AG04449 (cell line): ENCODE measurements around the gene KRTAP4-12.
"Not testable (repeated sequence)": the region's sequence is repeated elsewhere in the genome, so short reads cannot be mapped to it uniquely, and the experiment has no call there.

Experiments used
- CTCF ChIA-PET: fragments of 350-600 bp; formaldehyde crosslinking; extraction: SDS; loops from one replicate; lab custom pipeline; 2021; ENCODE audit warnings: antibody characterized with exemption; lab: Yijun Ruan, JAX
- POLR2A ChIA-PET: fragments of 400-600, 350-600 bp; formaldehyde crosslinking; extraction: SDS; loops from one replicate; lab custom pipeline; 2020; ENCODE audit warnings: antibody characterized with exemption, inconsistent platforms; lab: Yijun Ruan, JAX
- DNase-seq: peaks from one replicate; pipeline ENCODE4 v3.0.0-alpha.2; 2010; ENCODE audit warnings: low read depth, low spot score
- H3K4me3 ChIP-seq: 2 replicates; pipeline ENCODE4 v1.5.1; 2011; ENCODE audit warnings: low read depth, mild to moderate bottlenecking, control low read depth, low read length
- CTCF ChIP-seq: IDR thresholded peaks from one replicate; pipeline ENCODE4 v1.5.1; 2011; ENCODE audit warnings: mild to moderate bottlenecking, moderate library complexity, low read length, control low read depth, inconsistent platforms; ENCODE audit not compliant: insufficient read depth; ENCODE audit errors: missing control alignments

The KRTAP4-12 gene

GRCh38 chr17:41131979-41132378, 8.0 kb upstream of the KRTAP4-12 start:
- no peak for DNase-seq
- ChIA-PET POLR2A (interaction anchor here (0.6 kb wide), 1 partner anchor 10 kb away, joined by 3 read pairs; no protein-coding TSS in a partner anchor), CTCF (no interaction called here)
- H3K4me3 ChIP-seq, result no peak overlapping the region
- TF ChIP-seq CTCF, result no peak

GRCh38 chr17:41127371-41127770, 3.4 kb upstream of the KRTAP4-12 start:
- TF ChIP-seq CTCF, result no peak
- no peak overlapping the region for H3K4me3 ChIP-seq
- CTCF ChIA-PET, result no interaction called here
- DNase-seq, result no peak
- POLR2A ChIA-PET, result no interaction called here

- TF ChIP-seq CTCF, result no peak
- ChIA-PET POLR2A (no interaction called here), CTCF (no interaction called here)
- no peak overlapping the region for H3K4me3 ChIP-seq
- DNase-seq, result no peak
Observed at GRCh38 chr17:41126412-41126811, 2.4 kb upstream of the KRTAP4-12 start.

GRCh38 chr17:41125064-41125463, 1.1 kb upstream of the KRTAP4-12 start:
- H3K4me3 ChIP-seq, result no peak overlapping the region
- TF ChIP-seq CTCF, result no peak
- DNase-seq, result no peak
- ChIA-PET POLR2A (no interaction called here), CTCF (interaction anchor here (1.0 to 1.3 kb wide), 2 partner anchors 16 to 424 kb away, joined by 3 to 5 read pairs; no protein-coding TSS in a partner anchor)

- H3K4me3 ChIP-seq, POLR2A ChIA-PET, DNase-seq: not testable (repeated sequence)
- CTCF ChIA-PET, result interaction anchor here (1.3 kb wide), 1 partner anchor 426 kb away, joined by 5 read pairs; no protein-coding TSS in a partner anchor
Observed at GRCh38 chr17:41123292-41123990, 541 bp downstream of the KRTAP4-12 start.

GRCh38 chr17:41121742-41122141, 2.2 kb downstream of the KRTAP4-12 start:
- no peak for DNase-seq
- CTCF ChIA-PET, result no interaction called here
- TF ChIP-seq CTCF, result no peak
- no peak overlapping the region for H3K4me3 ChIP-seq
- POLR2A ChIA-PET, result no interaction called here

GRCh38 chr17:41119696-41120690, 4.0 kb downstream of the KRTAP4-12 start:
- POLR2A ChIA-PET, result interaction anchor here (0.7 kb wide), 1 partner anchor 134 kb away, joined by 4 read pairs; no protein-coding TSS in a partner anchor
- H3K4me3 ChIP-seq, DNase-seq: not testable (repeated sequence)
- CTCF ChIA-PET, result interaction anchor here (1.2 kb wide), 1 partner anchor 11 kb away, joined by 3 read pairs; no protein-coding TSS in a partner anchor
